Mucosa of rectum (tissue), 2 donors: ENCODE data around the gene NCDN.

Source experiments
- H3K27ac ChIP-seq, 2 donors: one replicate each; pipeline ENCODE4 v1.7.0; 2013; ENCODE audit warnings: inconsistent platforms in 2 of 2, low read depth in 2 of 2, low read length in 2 of 2
- H3K27me3 ChIP-seq, 2 donors: one replicate each; pipeline ENCODE4 v1.7.0; 2013; ENCODE audit warnings: low read length in 2 of 2; ENCODE audit not compliant: control insufficient read depth in 2 of 2, insufficient read depth in 2 of 2
- H3K36me3 ChIP-seq, 2 donors: one replicate each; pipeline ENCODE4 v1.7.0; 2013; ENCODE audit warnings: low read length in 2 of 2; ENCODE audit not compliant: control insufficient read depth in 2 of 2, insufficient read depth in 2 of 2
- H3K4me1 ChIP-seq, 2 donors: one replicate each; pipeline ENCODE4 v1.7.0; 2013; ENCODE audit warnings: low read length in 2 of 2, mild to moderate bottlenecking in 1 of 2; ENCODE audit not compliant: control insufficient read depth in 2 of 2, insufficient read depth in 2 of 2
- H3K4me3 ChIP-seq, 2 donors: one replicate each; pipeline ENCODE4 v1.7.0; 2013; ENCODE audit warnings: low read length in 2 of 2
- H3K9ac ChIP-seq, 2 donors: one replicate each; pipeline ENCODE4 v1.7.0; 2013; ENCODE audit warnings: low read length in 2 of 2, low read depth in 1 of 2, mild to moderate bottlenecking in 1 of 2
- H3K9me3 ChIP-seq, 2 donors: one replicate each; pipeline ENCODE4 v1.7.0; 2013; ENCODE audit warnings: low read length in 2 of 2; ENCODE audit not compliant: control insufficient read depth in 2 of 2
- donor health status: healthy.
- donor health status: Normal muscosa, but diverticular disease.

The NCDN gene

GRCh38 chr1:35557611-35558373 is at the start of gene NCDN:
TSS of gene NCDN (plus strand) at chr1:35557799. CDS start at chr1:35558191, 392 bp downstream.
- peaks cover 19 to 22% of the 10 kb centered on the region in 2 donors for H3K4me1 ChIP-seq
- H3K9ac ChIP-seq: peak within 1 kb of the TSS; percentile 83 to 87
- no peaks in the 10 kb centered on the region for H3K9me3 ChIP-seq

GRCh38 chr1:35507947-35508346 is 49.7 kb upstream of the NCDN start:
- Histone ChIP-seq H3K9ac (no peak overlapping the region), H3K9me3 (no peaks in the 10 kb centered on the region), H3K27ac (no peak overlapping the region), H3K4me3 (no peak overlapping the region), H3K27me3 (no peaks in the 10 kb centered on the region), H3K4me1 (peaks cover 0 to 5% of the 10 kb centered on the region in 2 donors), H3K36me3 (peaks cover 4 to 10% of the 10 kb centered on the region in 2 donors)

More at GRCh38 chr1:35557611-35558373, at the start of gene NCDN:
- Histone ChIP-seq H3K4me3 (peak within 1 kb of the TSS; percentile 91 to 92), H3K27ac (peak within 1 kb of the TSS; percentile 91 to 97), H3K36me3 (peaks cover 3 to 12% of the 10 kb centered on the region in 2 donors), H3K27me3 (no peaks in the 10 kb centered on the region)

GRCh38 chr1:35509558-35509957 is 48.0 kb upstream of the NCDN start:
- no peaks in the 10 kb centered on the region for H3K9me3 ChIP-seq
- no peak overlapping the region for H3K4me3 ChIP-seq
- peaks cover 0 to 5% of the 10 kb centered on the region in 2 donors for H3K4me1 ChIP-seq
- H3K27ac ChIP-seq: no peak overlapping the region
- no peaks in the 10 kb centered on the region for H3K27me3 ChIP-seq
- H3K36me3 ChIP-seq: peaks cover 4 to 10% of the 10 kb centered on the region in 2 donors
- H3K9ac ChIP-seq: no peak overlapping the region

GRCh38 chr1:35511305-35511704 is 46.3 kb upstream of the NCDN start:
- Histone ChIP-seq H3K9me3 (no peaks in the 10 kb centered on the region), H3K36me3 (peaks cover 4% of the 10 kb centered on the region in 2 donors), H3K27ac (no peak overlapping the region), H3K4me3 (no peak overlapping the region), H3K4me1 (peaks cover 0 to 5% of the 10 kb centered on the region in 2 donors), H3K9ac (no peak overlapping the region), H3K27me3 (no peaks in the 10 kb centered on the region)

- Histone ChIP-seq H3K27ac (no peak overlapping the region), H3K27me3 (no peaks in the 10 kb centered on the region), H3K9me3 (peaks cover 0 to 2% of the 10 kb centered on the region in 2 donors), H3K36me3 (no peaks in the 10 kb centered on the region), H3K9ac (no peak overlapping the region), H3K4me1 (no peaks in the 10 kb centered on the region), H3K4me3 (no peak overlapping the region)
Measured at GRCh38 chr1:35518183-35518582, 39.4 kb upstream of the NCDN start.

GRCh38 chr1:35519432-35519831 is 38.2 kb upstream of the NCDN start:
- no peak overlapping the region for H3K4me3 ChIP-seq
- no peaks in the 10 kb centered on the region for H3K27me3 ChIP-seq
- peaks cover 0 to 2% of the 10 kb centered on the region in 2 donors for H3K9me3 ChIP-seq
- H3K9ac ChIP-seq: no peak overlapping the region
- no peaks in the 10 kb centered on the region for H3K36me3 ChIP-seq
- H3K27ac ChIP-seq: no peak overlapping the region
- no peaks in the 10 kb centered on the region for H3K4me1 ChIP-seq

GRCh38 chr1:35524106-35524505 is 33.5 kb upstream of the NCDN start:
- no peak overlapping the region for H3K9ac ChIP-seq
- no peak overlapping the region for H3K27ac ChIP-seq
- no peaks in the 10 kb centered on the region for H3K36me3 ChIP-seq
- H3K27me3 ChIP-seq: no peaks in the 10 kb centered on the region
- H3K9me3 ChIP-seq: no peaks in the 10 kb centered on the region
- H3K4me1 ChIP-seq: no peaks in the 10 kb centered on the region
- no peak overlapping the region for H3K4me3 ChIP-seq

GRCh38 chr1:35530168-35530567 is 27.4 kb upstream of the NCDN start:
- no peaks in the 10 kb centered on the region for H3K4me1 ChIP-seq
- H3K9ac ChIP-seq: no peak overlapping the region
- no peak overlapping the region for H3K27ac ChIP-seq
- peaks cover 9 to 11% of the 10 kb centered on the region in 2 donors for H3K36me3 ChIP-seq
- no peaks in the 10 kb centered on the region for H3K9me3 ChIP-seq
- no peak overlapping the region for H3K4me3 ChIP-seq
- H3K27me3 ChIP-seq: no peaks in the 10 kb centered on the region

GRCh38 chr1:35530946-35531345 is 26.7 kb upstream of the NCDN start:
- H3K4me3 ChIP-seq: no peak overlapping the region
- peaks cover 9 to 11% of the 10 kb centered on the region in 2 donors for H3K36me3 ChIP-seq
- H3K27ac ChIP-seq: no peak overlapping the region
- H3K4me1 ChIP-seq: no peaks in the 10 kb centered on the region
- H3K9ac ChIP-seq: no peak overlapping the region
- no peaks in the 10 kb centered on the region for H3K9me3 ChIP-seq
- H3K27me3 ChIP-seq: no peaks in the 10 kb centered on the region

- Histone ChIP-seq H3K4me3 (no peak overlapping the region), H3K4me1 (no peaks in the 10 kb centered on the region), H3K9ac (no peak overlapping the region), H3K36me3 (peaks cover 9 to 11% of the 10 kb centered on the region in 2 donors), H3K9me3 (no peaks in the 10 kb centered on the region), H3K27me3 (no peaks in the 10 kb centered on the region), H3K27ac (no peak overlapping the region)
Measured at GRCh38 chr1:35531368-35531767, 26.2 kb upstream of the NCDN start.
